GM12865 (cell line): ENCODE data around the gene SDSL.

Experiments used
- DNase-seq: peaks from one replicate; pipeline ENCODE4 v3.0.0; 2010; ENCODE audit warnings: low read depth
- H3K4me3 ChIP-seq: 2 replicates; pipeline ENCODE4 v1.5.1; 2011; ENCODE audit warnings: mild to moderate bottlenecking, low read depth, low read length, control low read depth
- CTCF ChIP-seq: IDR thresholded peaks from 2 replicates; pipeline ENCODE4 v1.5.1; 2011; ENCODE audit warnings: low read length, control low read depth, low read depth, inconsistent platforms; ENCODE audit not compliant: insufficient read depth; ENCODE audit errors: missing control alignments

The SDSL gene

GRCh38 chr12:113475451-113476175, 53.4 kb downstream of the SDSL start:
- no peak for DNase-seq
- no peak for TF ChIP-seq CTCF
- H3K4me3 ChIP-seq = no peak overlapping the region

- no peak overlapping the region for H3K4me3 ChIP-seq
- DNase-seq = no peak
- TF ChIP-seq CTCF = no peak
Measured at GRCh38 chr12:113476176-113476986, 54.2 kb downstream of the SDSL start.

- DNase-seq = no peak
- TF ChIP-seq CTCF = no peak
- H3K4me3 ChIP-seq = no peak overlapping the region
Measured at GRCh38 chr12:113477171-113477841, 55.1 kb downstream of the SDSL start.

GRCh38 chr12:113477842-113478215, 55.6 kb downstream of the SDSL start:
- no peak for TF ChIP-seq CTCF
- DNase-seq = no peak
- H3K4me3 ChIP-seq = no peak overlapping the region

- TF ChIP-seq CTCF = no peak
- H3K4me3 ChIP-seq = no peak overlapping the region
- no peak for DNase-seq
Measured at GRCh38 chr12:113478351-113479011, 56.3 kb downstream of the SDSL start.

- no peak for DNase-seq
- no peak overlapping the region for H3K4me3 ChIP-seq
- TF ChIP-seq CTCF = no peak
Measured at GRCh38 chr12:113479216-113479589, 57.0 kb downstream of the SDSL start.
